Stimulated activated CD4-positive, alpha-beta T cell treated with anti-CD3 and anti-CD28 coated beads, TNF-alpha, amount 100 ng/mL, for 24 hours (primary cell): ENCODE results near the gene GAP43.
A peak's percentile ranks its signal among the peaks of the same experiment; 100 is the strongest.

Experiments used
- DNase-seq, 3 experiments: peaks; one replicate each; pipeline ENCODE4 v3.0.0-alpha.2; 2020; ENCODE audit warnings: low read depth in 3 of 3

The GAP43 gene

DNA sequence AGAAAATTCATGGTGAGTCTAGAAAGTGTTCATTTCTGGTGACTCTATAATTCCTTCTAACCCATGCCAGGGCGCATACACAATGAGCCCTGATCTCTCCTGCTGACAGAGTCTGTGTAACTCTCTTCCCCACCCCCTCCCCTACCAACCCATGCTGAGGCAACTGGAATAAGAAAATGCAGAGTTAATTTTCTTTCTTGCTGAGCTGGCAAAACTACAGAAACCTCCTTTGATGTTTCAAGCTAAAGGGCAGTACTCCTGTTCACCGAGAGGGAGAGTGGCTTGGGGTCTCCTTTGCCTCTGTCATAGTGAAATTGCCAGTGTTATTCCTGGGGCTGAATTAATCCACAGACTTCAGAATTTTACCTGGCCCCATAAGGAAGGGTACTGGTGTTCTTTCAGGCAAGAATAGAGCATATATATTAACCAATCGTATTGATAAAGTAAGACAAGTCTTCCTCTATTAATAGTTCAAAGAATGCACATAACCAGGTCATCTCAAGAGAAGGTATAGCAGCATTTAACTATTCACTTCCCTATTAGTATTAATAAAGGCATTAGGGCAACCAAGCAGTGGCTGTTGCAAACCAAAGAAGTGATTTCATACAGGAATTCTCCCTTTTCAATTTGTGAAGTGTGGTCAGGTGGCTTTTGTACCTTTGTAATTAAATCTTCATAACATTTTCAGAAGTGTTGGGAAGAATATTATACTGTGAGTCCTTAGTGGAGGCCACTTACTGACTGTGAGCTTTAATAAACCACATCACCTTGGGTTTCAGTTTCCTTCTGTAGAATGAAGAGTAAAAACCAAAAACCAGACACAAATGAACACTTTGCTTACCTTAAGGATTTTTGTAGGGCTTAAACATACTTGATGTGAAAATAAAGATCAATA, 4.1 kb downstream of the GAP43 start:
- DNase-seq: no peak

DNA sequence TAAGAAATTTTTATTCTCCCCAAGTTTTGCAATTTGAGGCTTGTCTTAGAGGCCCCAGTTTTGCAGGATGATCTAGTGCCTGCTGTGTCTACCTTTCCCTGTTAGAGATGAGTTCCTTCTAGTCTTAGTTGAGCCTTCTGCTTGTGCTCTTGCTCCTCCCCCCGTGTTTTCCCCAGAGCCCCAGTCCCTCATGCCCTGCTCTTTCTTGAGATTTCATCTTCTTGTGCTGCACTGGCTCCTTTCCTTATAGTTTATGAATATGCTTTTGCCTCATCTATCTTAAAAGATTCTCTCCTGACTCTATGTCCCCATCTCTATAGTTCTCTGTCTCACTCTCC, 4.7 kb downstream of the GAP43 start:
- no peak for DNase-seq

- no peak for DNase-seq
Observed at GRCh38 chr3:115630850-115631249, 7.5 kb downstream of the GAP43 start.

DNA sequence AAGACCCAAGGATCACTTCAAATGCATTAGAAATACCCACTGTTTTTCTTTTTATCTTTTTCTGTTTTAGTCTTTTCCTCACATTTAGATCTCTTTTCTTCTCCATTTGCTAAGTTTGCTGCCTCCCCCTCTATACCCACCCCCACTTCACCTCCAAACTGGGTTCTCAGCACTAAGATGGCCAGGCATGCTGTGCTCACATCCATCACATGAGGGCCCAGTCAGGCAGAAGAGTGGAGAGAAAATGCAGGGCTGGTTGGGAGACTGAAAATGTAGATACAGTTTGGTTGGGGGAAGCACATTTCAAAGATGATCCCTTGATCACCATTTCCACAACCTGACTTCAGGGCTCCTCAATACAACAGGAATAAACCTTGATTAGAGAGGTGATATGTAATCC, 8.7 kb downstream of the GAP43 start:
- DNase-seq: no peak

DNA sequence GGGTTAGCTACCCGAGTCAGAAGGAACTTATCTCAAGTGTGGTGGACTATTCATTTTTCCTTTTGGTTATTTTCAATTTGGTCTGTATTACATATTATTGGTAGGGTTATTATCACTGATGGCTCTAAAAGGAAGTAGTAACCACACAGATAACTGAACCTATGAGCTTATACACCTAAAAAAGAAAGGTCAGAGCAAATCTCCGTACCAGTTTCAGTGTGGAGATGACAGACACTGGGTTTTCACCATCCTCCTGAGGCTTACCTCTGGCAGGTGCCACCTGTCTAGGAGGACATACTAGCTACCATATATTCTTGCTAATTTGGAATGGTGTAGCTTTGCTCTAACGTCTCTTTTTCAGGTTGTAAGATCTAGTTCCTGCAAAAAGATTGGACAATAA, 10.2 kb downstream of the GAP43 start:
- DNase-seq: no peak

- DNase-seq: no peak
Observed at GRCh38 chr3:115634052-115634451, 10.7 kb downstream of the GAP43 start.

DNA sequence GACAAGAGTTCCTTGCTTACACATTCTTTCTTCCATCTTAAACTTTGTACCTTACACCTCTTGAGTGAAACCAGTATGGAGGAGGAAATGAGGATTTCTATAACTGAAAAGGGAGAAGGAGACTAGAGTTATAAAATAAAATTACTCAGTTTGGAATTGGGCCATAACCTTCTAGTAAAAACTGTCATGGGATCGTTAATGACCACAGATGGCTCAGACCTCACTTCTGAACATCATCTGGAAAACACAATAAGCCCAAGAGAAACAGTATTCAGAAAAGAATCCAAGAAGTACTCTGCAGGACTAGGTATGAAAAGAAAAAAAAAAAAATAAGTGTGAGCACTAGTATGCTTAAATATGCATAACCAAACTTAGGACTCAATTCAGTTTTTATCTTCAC, 12.1 kb downstream of the GAP43 start:
- no peak for DNase-seq

DNA sequence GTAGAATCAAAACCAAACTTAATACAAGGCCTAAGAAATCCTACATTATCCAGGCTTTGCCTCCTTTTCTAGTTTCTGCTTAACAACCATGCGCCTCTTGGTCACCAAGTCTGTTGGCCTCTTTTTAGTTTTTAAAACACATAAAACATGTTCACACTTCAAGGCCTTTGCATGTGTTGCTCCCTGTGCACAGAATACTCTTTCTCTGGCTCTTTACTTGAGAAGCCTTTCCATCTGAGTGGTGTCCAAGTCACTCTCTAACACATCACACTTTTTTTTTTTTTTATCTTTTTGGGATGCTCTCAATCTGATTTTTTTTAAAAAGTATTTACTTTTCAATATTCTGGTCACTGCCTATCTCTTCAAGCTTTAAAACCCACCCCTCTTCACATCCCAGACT, 14.9 kb downstream of the GAP43 start:
- no peak for DNase-seq

DNA sequence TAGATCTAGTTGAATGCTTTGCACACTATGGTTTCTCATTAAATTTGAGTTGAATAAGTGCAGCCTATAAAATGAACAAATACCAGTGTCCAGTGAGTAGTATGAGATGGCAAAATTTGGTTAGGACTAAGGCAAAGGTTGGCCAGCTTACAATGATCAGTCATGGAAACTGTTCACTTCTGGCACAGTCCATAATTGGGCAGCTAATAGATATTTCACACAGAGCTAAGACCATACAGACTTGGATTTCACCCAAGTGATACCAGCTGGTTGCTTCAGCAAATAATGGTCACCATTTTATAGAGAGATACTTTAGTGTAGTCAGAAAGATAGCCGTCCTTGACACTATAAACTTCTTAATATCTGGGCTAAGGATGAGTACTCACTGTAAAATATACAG, 15.7 kb downstream of the GAP43 start:
- DNase-seq: no peak

DNA sequence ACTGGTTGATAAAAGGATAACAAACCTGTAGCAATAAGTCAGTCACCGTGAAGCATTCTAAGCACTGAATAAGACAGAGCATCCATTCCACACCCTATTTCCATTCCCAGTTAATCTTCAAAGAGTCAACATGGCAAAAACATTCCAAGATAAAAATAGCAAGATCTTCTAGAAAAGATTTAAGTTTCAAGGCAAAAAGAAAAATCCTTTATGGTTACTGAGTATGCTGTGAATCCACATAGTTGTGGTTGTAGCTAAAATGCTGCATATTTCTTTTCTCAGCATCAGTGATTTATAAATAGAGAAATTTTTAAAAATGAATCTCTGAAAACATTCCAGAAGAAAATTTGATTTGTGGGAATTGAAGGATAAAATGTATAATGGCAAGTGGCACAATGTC, 21.1 kb downstream of the GAP43 start:
- DNase-seq: no peak

GRCh38 chr3:115646027-115646690, 22.8 kb downstream of the GAP43 start:
- no peak for DNase-seq

GRCh38 chr3:115648559-115648958, 25.2 kb downstream of the GAP43 start:
- DNase-seq: no peak

- no peak for DNase-seq
Observed at GRCh38 chr3:115651087-115651486, 27.8 kb downstream of the GAP43 start.

GRCh38 chr3:115651599-115651998, 28.3 kb downstream of the GAP43 start:
- DNase-seq: no peak

GRCh38 chr3:115652738-115653137, 29.4 kb downstream of the GAP43 start:
- DNase-seq: no peak

GRCh38 chr3:115655761-115656282, 32.5 kb downstream of the GAP43 start:
- no peak for DNase-seq

DNA sequence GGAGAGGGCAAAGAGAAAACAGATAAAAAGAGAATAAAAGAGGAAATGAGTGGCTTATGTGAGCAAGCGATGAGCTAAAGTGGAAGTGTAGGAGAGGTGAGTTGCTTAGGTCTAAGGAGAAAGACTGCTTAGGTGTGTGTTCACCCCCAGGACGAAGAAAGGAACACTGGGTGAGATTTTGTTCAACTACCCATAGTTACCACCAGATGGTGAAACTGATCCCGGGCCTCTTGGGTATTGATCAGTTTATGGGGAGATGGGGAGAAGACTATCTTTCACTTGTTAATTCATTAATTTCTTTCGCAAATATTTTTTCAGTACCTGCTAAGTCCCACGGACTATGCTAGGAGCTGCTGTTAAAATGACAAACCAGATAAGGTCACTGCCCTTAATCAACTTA, 33.9 kb downstream of the GAP43 start:
- DNase-seq: no peak

DNA sequence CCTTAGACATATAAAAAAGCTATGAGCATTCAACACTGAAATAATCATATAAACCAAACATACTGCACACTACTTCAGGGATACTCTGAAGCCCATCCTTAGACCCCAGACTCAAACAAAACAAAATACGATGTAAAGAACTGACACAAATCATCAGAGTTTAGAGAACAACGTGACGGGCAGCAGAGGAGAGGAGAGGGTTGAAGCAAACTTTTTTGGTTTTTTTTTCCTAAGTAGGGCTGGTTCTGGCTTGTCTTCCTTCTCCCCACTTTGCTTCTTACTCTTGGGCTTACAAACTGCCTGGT, 34.7 kb downstream of the GAP43 start:
- DNase-seq: no peak

DNA sequence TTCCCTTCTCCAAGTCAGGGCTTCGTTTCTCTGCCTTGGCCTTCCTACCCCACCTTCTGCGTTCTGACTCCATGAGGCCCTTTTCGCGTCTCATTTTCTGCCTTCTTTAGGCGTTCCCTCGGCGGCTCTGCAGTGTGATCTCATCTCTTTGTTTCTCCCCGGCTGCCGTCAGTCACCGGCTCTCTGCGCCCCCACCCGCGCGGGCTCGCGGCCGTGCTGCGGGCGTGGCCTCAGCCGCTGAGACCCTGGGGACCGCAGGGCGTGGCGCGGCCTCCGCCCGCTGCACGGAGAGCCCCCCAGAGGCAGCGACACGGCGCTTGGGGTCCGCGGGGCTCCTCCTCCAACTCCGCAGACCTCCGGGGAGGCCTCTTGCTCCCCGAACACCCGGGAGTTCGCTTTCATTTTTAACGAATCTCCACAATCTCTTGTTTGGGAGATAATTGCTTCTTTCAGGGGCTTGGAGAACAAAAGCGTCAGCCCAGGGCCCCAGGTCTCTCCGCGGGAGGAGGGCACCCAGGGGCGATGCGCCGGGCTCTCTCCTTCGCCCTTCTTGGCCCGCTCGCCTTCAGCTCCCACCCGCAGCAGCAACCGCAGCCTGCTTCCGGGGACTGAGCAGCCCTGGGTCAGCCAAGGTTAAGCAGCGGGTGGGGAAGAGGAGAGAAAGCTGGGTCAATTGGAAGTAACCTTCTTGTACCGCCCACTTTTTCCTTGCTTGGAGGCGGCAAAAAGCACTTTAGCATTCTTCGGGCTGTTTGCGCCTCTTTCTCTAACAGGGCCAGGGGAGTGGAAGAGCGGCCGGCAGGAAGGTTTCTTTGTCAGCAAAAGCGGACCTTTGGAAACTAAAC, 35.2 kb downstream of the GAP43 start:
- DNase-seq: peak; percentile 36 to 58 (median 41)

GRCh38 chr3:115659253-115660220, 36.2 kb downstream of the GAP43 start:
- no peak for DNase-seq

DNA sequence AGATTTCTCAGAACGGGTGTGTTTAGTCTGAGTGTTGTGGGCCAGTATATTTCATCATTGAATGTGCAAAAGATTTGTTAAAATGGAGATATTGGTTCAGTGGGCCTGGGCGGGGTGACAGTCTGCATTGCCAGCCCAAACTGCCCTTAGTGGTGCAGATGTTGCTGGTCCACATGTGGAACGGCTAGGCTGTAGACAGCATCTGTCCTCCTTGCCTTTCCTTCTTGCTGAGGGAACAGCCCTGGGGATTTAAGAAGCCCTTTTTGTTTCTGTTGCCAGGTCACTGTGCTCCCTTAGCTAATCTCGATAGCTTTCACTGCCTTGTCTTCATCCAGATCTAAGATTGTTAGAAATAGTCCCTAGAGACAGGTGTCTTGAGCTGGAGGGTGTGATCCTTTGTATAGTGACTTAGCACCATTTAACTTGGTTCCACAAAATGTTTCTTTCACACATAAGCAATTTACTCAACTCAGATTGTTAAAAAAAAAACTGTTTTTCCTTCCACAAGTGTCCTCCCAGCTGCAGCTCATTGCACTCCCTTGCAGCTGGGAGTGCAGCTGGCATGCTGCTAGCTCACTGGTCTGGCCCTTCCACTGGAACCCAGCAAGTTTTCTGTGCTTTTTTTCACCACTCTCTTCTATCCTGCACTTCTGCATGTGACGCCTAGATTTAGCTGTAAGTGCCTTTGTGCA, 37.5 kb downstream of the GAP43 start:
- no peak for DNase-seq
